Right forelimb (tissue), 1 donor: ENCODE measurements around the gene ZNF334.

Experiments used
- DNase-seq: peaks from one replicate; pipeline ENCODE4 v3.0.0-alpha.2; 2018

ZNF334 gene

GRCh38 chr20:46483879-46484278 is 29.5 kb downstream of the ZNF334 start:
- no peak for DNase-seq

GRCh38 chr20:46482864-46483263 is 30.5 kb downstream of the ZNF334 start:
- DNase-seq = no peak

GRCh38 chr20:46477640-46478039 is 35.7 kb downstream of the ZNF334 start:
- no peak for DNase-seq

GRCh38 chr20:46477225-46477624 is 36.1 kb downstream of the ZNF334 start:
- DNase-seq = no peak

- no peak for DNase-seq
These were observed 44.9 kb downstream of the ZNF334 start for GRCh38 chr20:46468508-46468907.

- no peak for DNase-seq
These were observed 48.9 kb downstream of the ZNF334 start for GRCh38 chr20:46464451-46464850.

DNA sequence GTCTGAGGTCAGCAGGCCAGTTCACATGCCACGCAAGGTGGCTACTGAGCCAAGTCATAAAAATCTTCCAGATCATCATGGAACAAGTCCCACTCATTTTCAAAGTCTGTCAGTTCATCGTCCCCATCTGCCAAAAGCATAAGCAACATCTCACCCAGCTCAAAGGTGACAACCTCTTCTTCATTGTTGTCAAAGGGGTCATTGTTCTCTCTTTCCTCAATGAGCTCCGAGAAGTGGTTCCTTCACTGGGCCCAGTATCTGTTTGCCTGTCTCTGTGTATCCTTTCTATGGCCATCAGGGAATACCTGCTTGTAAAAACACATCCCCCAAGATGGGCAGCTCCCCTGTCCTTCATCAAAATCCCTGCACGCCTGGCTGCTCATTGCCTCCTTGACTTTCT is 49.5 kb downstream of the ZNF334 start:
- no peak for DNase-seq

DNA sequence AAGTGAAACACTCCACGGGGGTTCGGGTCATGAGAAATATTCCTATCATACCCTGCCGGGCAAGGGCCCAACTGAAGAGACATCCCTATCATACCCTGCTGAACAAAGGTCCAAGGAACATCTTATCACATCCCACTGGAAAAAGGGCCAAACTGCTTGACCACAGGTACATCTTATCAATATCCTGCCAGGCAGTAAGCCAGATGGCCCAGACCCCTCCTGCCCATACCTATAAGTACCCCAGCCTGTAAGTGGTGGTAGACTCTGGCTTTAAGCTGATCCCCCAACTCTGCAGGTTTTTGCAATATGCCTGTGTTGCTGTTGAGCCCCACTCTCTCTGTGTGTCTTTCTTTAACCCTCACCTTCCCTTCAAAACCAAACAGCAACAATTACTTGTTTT is 51.6 kb downstream of the ZNF334 start:
- DNase-seq = no peak

GRCh38 chr20:46458866-46459750 is 54.3 kb downstream of the ZNF334 start:
- DNase-seq = peak; percentile 74

DNA sequence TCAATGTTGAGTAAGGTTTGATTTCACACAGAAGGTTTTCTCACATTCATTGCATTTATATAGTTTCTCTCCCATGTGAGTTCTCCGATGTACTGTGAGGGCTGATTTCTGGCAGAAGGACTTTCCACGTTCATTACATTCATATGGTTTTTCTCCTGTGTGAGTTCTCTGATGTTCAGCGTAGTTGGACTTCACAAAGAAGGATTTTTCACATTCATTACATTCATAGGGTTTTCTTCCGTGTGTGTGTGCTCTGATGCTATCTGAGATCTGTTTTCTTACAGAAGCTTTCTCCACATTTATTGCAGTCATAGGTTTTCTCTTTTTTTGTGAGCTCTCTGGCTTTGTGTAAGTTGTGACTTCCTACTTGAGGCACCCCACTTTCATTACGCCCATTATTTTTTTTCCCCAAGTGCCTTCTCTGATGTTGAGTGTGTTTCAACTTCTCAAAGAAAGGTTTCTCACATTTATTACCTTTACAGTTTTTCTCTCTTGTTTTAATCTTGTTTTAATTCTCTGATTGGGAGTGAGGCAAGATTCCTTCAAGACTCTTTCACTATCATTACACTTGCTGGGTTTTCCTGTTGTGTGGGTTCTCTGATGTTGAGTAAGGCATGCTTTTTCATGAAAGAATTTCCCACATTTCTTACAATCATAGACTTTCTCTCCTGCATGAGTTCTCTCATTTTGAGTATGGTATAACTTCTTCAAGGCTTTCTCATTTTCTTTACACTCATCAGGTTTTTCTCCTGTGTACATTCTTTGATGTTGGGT is 56.9 kb downstream of the ZNF334 start:
- no peak for DNase-seq

DNA sequence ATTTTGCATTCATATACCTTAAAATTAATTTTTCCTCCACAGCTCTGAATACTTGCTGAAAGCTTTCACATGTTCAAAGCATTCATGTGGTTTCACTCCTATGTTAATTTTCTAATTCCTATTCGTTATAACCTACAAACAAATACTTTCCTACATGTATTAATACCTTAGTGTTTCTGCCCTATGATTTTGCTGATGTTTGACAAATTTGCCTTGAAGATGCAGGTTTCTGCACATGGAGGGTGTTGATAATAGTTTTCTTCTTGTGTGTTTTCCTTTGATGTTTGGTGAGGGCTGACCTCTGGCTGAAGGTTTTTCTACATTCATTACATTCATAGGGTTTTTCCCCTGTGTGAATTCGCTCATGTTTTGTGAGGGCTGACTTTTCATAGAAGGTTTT is 57.6 kb downstream of the ZNF334 start:
- DNase-seq = no peak
